H9 (cell line): Measurements from ENCODE around the gene GLYR1. TPM values are rescaled to one million over a fixed set of nuclear protein-coding genes. Genes with fewer than 3 reads are reported as not detected.

ENCODE experiments used
- DNase-seq: peaks from one replicate; pipeline ENCODE4 v3.0.0-alpha.2; 2017
- H2AFZ ChIP-seq: one replicate; pipeline ENCODE4 v1.6.1; 2013; ENCODE audit warnings: mild to moderate bottlenecking, low read length, control low read depth, moderate library complexity
- H2AK5ac ChIP-seq: 2 replicates; pipeline ENCODE4 v1.6.1; 2013; ENCODE audit warnings: low read length, control low read depth, mixed read lengths; ENCODE audit not compliant: insufficient read length
- H2BK120ac ChIP-seq: one replicate; pipeline ENCODE4 v1.6.1; 2013; ENCODE audit warnings: low read depth, mild to moderate bottlenecking, low read length, control low read depth, inconsistent platforms; ENCODE audit not compliant: poor library complexity, severe bottlenecking
- H2BK12ac ChIP-seq: 2 replicates; pipeline ENCODE4 v1.6.1; 2013; ENCODE audit warnings: low read length, control low read depth, mixed read lengths, low read depth; ENCODE audit not compliant: insufficient read length
- H2BK15ac ChIP-seq: 2 replicates; pipeline ENCODE4 v1.6.1; 2013; ENCODE audit warnings: low read depth, low read length, control low read depth
- H2BK20ac ChIP-seq: one replicate; pipeline ENCODE4 v1.6.1; 2013; ENCODE audit warnings: low read depth, mild to moderate bottlenecking, low read length, control low read depth, inconsistent platforms; ENCODE audit not compliant: poor library complexity, severe bottlenecking
- H2BK5ac ChIP-seq: 2 replicates; pipeline ENCODE4 v1.6.1; 2013; ENCODE audit warnings: low read length, control low read depth, mixed read lengths; ENCODE audit not compliant: insufficient read length
- H3K14ac ChIP-seq: 2 replicates; pipeline ENCODE4 v1.6.1; 2013; ENCODE audit warnings: low read length, control low read depth; ENCODE audit not compliant: insufficient read depth
- H3K18ac ChIP-seq: 2 replicates; pipeline ENCODE4 v1.6.1; 2013; ENCODE audit warnings: low read depth, mild to moderate bottlenecking, mixed read lengths, low read length, control low read depth; ENCODE audit not compliant: insufficient read length
- H3K23ac ChIP-seq: 2 replicates; pipeline ENCODE4 v1.6.1; 2013; ENCODE audit warnings: low read length, control low read depth, mixed read lengths, low read depth; ENCODE audit not compliant: insufficient read length
- H3K23me2 ChIP-seq: 2 replicates; pipeline ENCODE4 v1.6.1; 2013; ENCODE audit warnings: low read depth, mild to moderate bottlenecking, mixed read lengths, low read length, control low read depth; ENCODE audit not compliant: insufficient read length, poor library complexity, severe bottlenecking
- H3K27ac ChIP-seq: 2 replicates; pipeline ENCODE4 v1.5.1; 2013; ENCODE audit warnings: low read length, control low read depth, mixed read lengths, low read depth; ENCODE audit not compliant: insufficient read length
- H3K27me3 ChIP-seq: 2 replicates; pipeline ENCODE4 v1.6.1; 2013; ENCODE audit warnings: low read length, control low read depth, inconsistent platforms; ENCODE audit not compliant: insufficient read depth
- H3K4ac ChIP-seq: 2 replicates; pipeline ENCODE4 v1.6.1; 2013; ENCODE audit warnings: low read depth, mild to moderate bottlenecking, control low read depth, inconsistent platforms, low read length, moderate library complexity
- H3K4me1 ChIP-seq: 2 replicates; pipeline ENCODE4 v1.6.1; 2013; ENCODE audit warnings: low read length, control low read depth, inconsistent platforms; ENCODE audit not compliant: insufficient read depth
- H3K4me2 ChIP-seq: 2 replicates; pipeline ENCODE4 v1.6.1; 2013; ENCODE audit warnings: low read length, control low read depth, mixed read lengths; ENCODE audit not compliant: insufficient read length, insufficient read depth
- H3K56ac ChIP-seq: 2 replicates; pipeline ENCODE4 v1.6.1; 2013; ENCODE audit warnings: low read depth, mild to moderate bottlenecking, mixed read lengths, low read length, control low read depth; ENCODE audit not compliant: insufficient read length
- H3K79me1 ChIP-seq: 2 replicates; pipeline ENCODE4 v1.6.1; 2013; ENCODE audit warnings: low read depth, mild to moderate bottlenecking, moderate library complexity, low read length, control low read depth, inconsistent platforms; ENCODE audit not compliant: insufficient read depth, poor library complexity, severe bottlenecking
- H3K79me2 ChIP-seq: 2 replicates; pipeline ENCODE4 v1.6.1; 2013; ENCODE audit warnings: low read length, control low read depth, inconsistent platforms; ENCODE audit not compliant: insufficient read depth
- H3K9ac ChIP-seq: 2 replicates; pipeline ENCODE4 v1.6.1; 2013; ENCODE audit warnings: low read length, control low read depth, mixed read lengths; ENCODE audit not compliant: insufficient read length; ENCODE audit errors: extremely low read depth
- H3K9me3 ChIP-seq: one replicate; pipeline ENCODE4 v1.6.1; 2013; ENCODE audit warnings: low read depth, low read length, inconsistent platforms; ENCODE audit not compliant: control insufficient read depth
- H3T11ph ChIP-seq: one replicate; pipeline ENCODE4 v1.6.1; 2013; ENCODE audit warnings: mild to moderate bottlenecking, low read length, control low read depth, inconsistent platforms
- H4K20me1 ChIP-seq: one replicate; pipeline ENCODE4 v1.6.1; 2013; ENCODE audit not compliant: control insufficient read depth, insufficient read length, insufficient read depth
- H4K5ac ChIP-seq: 2 replicates; pipeline ENCODE4 v1.6.1; 2013; ENCODE audit warnings: low read depth, mild to moderate bottlenecking, mixed read lengths, low read length, control low read depth; ENCODE audit not compliant: insufficient read length
- H4K8ac ChIP-seq: replicated peaks from 2 replicates; pipeline ENCODE4 v1.6.1; 2013; ENCODE audit warnings: low read length, control low read depth, mixed read lengths, low read depth; ENCODE audit not compliant: insufficient read length
- H4K91ac ChIP-seq: 2 replicates; pipeline ENCODE4 v1.6.1; 2013; ENCODE audit warnings: low read depth, mild to moderate bottlenecking, moderate library complexity, mixed read lengths, low read length, control low read depth; ENCODE audit not compliant: insufficient read length
- H3K27ac Mint-ChIP-seq, 3 experiments: 2 replicates in 2 of 3; 3 replicates in 1 of 3; pipeline ENCODE4 v1.8.0; 2020 to 2021; ENCODE audit warnings: mixed read lengths in 3 of 3, mild to moderate bottlenecking in 1 of 3, moderate library complexity in 1 of 3
- H3K27me3 Mint-ChIP-seq: 2 replicates; pipeline ENCODE4 v1.8.0; 2021; ENCODE audit warnings: low read depth, mild to moderate bottlenecking, moderate library complexity, mixed read lengths
- H3K36me3 Mint-ChIP-seq, 3 experiments: 2 replicates in 2 of 3; 3 replicates in 1 of 3; pipeline ENCODE4 v1.8.0; 2020 to 2021; ENCODE audit warnings: low read depth in 3 of 3, mixed read lengths in 3 of 3; ENCODE audit not compliant: insufficient read depth in 1 of 3
- H3K4me1 Mint-ChIP-seq, 2 experiments: 2 replicates each; pipeline ENCODE4 v1.8.0; 2020; ENCODE audit warnings: mixed read lengths in 2 of 2
- H3K4me3 Mint-ChIP-seq, 2 experiments: 2 replicates in 1 of 2; 3 replicates in 1 of 2; pipeline ENCODE4 v1.8.0; 2020 to 2021; ENCODE audit warnings: mild to moderate bottlenecking in 2 of 2, mixed read lengths in 2 of 2, moderate library complexity in 1 of 2
- H3K9me3 Mint-ChIP-seq, 2 experiments: 2 replicates in 1 of 2; 3 replicates in 1 of 2; pipeline ENCODE4 v1.8.0; 2020; ENCODE audit warnings: mild to moderate bottlenecking in 2 of 2, mixed read lengths in 2 of 2, moderate library complexity in 1 of 2
- CTCF ChIP-seq: fragments of 200-600 bp; sonication (generic); conservative IDR thresholded peaks from 3 replicates; pipeline ENCODE4 v1.8.0; 2021; ENCODE audit warnings: antibody characterized with exemption, mild to moderate bottlenecking
- WGBS: extraction: QIAGEN DNeasy Blood & Tissue Kit; methylation state at CpG from one replicate; pipeline ENCODE4 v1.1.7; 2013; ENCODE audit warnings: missing lambda C conversion rate, low lambda C conversion rate, mixed read lengths; ENCODE audit not compliant: insufficient read length; ENCODE audit errors: extremely low coverage; 5-methylcytosine and 5-hydroxymethylcytosine counted together
- total RNA-seq: library from RNA; stranded (reverse); gene quantifications from 2 replicates; pipeline ENCODE4 v1.2.1, GENCODE V29; 2021

Gene GLYR1
- total RNA-seq, 1 experiment from 2014 or later = 114 TPM

- Histone ChIP-seq H3K27me3 (no peaks in the 10 kb centered on the region), H3K18ac (no peak overlapping the region), H3K4me2 (no peak overlapping the region), H2BK20ac (no peak overlapping the region), H3K27ac (no peak overlapping the region), H4K5ac (no peak overlapping the region), H3K79me1 (no peaks in the 10 kb centered on the region), H4K20me1 (no peaks in the 10 kb centered on the region), H2BK120ac (no peak overlapping the region), H2AK5ac (no peak overlapping the region), H2BK5ac (no peak overlapping the region), H3K79me2 (no peaks in the 10 kb centered on the region), H3K56ac (no peak overlapping the region), H3T11ph (no peak overlapping the region), H3K23me2 (no peaks in the 10 kb centered on the region), H3K9me3 (no peaks in the 10 kb centered on the region), H2AFZ (no peak overlapping the region), H3K23ac (no peak overlapping the region), H3K4ac (no peak overlapping the region), H4K91ac (no peak overlapping the region), H4K8ac (no peak overlapping the region), H2BK15ac (no peak overlapping the region), H3K14ac (no peak overlapping the region; the same call in 1 of the 2 replicates), H2BK12ac (no peak overlapping the region), H3K4me1 (no peaks in the 10 kb centered on the region), H3K9ac (no peak overlapping the region)
- Mint-ChIP-seq H3K9me3 (no peaks in the 10 kb centered on the region), H3K4me1 (no peaks in the 10 kb centered on the region), H3K27me3 (no peaks in the 10 kb centered on the region), H3K36me3 (peaks cover 4 to 70% (median 53%) of the 10 kb centered on the region in 3 experiments; a peak in 6 of 7 replicates), H3K27ac (no peak overlapping the region), H3K4me3 (no peak overlapping the region)
- WGBS = no CpG with 5 or more reads among the region's 16 CpGs
- DNase-seq = no peak
- TF ChIP-seq CTCF = no peak
Observed at GRCh38 chr16:4891097-4891885, 44.2 kb upstream of the GLYR1 start.
